Measurements from ENCODE around the gene EIF4B. TPM values are rescaled to one million over a fixed set of nuclear protein-coding genes. Genes with fewer than 3 reads are reported as not detected.

The EIF4B gene
- total and polyA plus RNA-seq, 2 of the 13 experiments (the other 11 are each of a cell fraction or from before 2014, with no cell fraction given) = 416 to 548 TPM

DNA sequence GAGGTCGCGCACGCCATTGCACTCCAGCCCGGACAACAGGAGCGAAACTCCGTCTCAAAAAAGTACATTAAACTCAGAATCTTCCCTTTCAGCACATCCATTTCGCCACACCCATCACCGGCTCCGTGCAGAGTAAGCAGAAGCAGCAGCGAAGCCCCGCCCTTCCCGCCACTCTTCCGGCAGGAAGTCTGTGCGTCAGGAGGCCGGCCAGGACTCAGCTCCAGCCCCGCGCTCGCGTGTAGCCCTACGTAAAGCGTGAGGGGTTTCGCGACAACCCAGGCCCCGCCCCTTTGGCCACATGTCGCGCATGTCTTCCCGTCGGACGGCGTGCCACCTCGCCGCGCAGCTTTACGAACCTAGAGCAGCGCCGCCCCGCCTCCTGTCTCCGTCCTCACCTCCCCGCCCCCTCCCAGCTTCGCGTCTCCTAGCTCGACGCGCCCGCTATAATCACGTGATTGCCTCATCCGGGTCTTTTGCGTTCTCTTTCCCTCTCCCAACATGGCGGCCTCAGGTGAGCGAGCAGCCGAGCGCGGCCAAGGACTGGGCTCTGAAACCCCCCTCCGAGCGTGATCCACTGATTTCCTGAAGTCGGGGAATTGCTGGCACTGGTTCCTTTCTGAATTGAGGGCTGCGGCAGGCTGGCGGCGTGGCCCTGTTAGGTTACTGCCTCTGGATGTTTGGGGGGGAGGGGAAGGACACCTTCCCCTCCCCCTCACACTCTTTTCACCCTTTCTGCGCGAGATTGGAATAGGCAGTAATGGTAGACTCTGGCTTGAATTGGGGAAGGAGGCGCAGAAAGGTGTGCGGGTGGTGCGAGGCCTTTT, at the start of gene EIF4B (continued):
- TF ChIP-seq, protein P1, sequence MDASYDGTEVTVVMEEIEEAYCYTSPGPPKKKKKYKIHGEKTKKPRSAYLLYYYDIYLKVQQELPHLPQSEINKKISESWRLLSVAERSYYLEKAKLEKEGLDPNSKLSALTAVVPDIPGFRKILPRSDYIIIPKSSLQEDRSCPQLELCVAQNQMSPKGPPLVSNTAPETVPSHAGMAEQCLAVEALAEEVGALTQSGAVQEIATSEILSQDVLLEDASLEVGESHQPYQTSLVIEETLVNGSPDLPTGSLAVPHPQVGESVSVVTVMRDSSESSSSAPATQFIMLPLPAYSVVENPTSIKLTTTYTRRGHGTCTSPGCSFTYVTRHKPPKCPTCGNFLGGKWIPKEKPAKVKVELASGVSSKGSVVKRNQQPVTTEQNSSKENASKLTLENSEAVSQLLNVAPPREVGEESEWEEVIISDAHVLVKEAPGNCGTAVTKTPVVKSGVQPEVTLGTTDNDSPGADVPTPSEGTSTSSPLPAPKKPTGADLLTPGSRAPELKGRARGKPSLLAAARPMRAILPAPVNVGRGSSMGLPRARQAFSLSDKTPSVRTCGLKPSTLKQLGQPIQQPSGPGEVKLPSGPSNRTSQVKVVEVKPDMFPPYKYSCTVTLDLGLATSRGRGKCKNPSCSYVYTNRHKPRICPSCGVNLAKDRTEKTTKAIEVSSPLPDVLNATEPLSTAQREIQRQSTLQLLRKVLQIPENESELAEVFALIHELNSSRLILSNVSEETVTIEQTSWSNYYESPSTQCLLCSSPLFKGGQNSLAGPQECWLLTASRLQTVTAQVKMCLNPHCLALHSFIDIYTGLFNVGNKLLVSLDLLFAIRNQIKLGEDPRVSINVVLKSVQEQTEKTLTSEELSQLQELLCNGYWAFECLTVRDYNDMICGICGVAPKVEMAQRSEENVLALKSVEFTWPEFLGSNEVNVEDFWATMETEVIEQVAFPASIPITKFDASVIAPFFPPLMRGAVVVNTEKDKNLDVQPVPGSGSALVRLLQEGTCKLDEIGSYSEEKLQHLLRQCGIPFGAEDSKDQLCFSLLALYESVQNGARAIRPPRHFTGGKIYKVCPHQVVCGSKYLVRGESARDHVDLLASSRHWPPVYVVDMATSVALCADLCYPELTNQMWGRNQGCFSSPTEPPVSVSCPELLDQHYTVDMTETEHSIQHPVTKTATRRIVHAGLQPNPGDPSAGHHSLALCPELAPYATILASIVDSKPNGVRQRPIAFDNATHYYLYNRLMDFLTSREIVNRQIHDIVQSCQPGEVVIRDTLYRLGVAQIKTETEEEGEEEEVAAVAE (CRISPR knock-in tag; IDR thresholded peaks at IDR 0.05; ENCODE audit: borderline replicate concordance) = no peak; the same call in 1 of the 2 replicates
- no peak for TF ChIP-seq XBP1 (CRISPR knock-in tag; IDR thresholded peaks at IDR 0.05)
- no peak for TF ChIP-seq ZBTB46 (CRISPR knock-in tag; IDR thresholded peaks at IDR 0.05; ENCODE audit: borderline replicate concordance)
- peak; percentile 42; the same call in 1 of the 2 replicates for TF ChIP-seq JUND (CRISPR knock-in tag; IDR thresholded peaks at IDR 0.05)
- no peak; the same call in none of the 2 replicates for TF ChIP-seq RXRA (CRISPR knock-in tag; IDR thresholded peaks at IDR 0.05)
- TF ChIP-seq ZNF7 (CRISPR knock-in tag; IDR thresholded peaks at IDR 0.05) = no peak
- 0 out of 2 replicates have a peak, but pooled peaks have one; percentile 51 for TF ChIP-seq POLR2AphosphoS2 (IDR thresholded peaks at IDR 0.05; ENCODE audit: low read depth, low read length)
- no peak for TF ChIP-seq SETDB1 (CRISPR knock-in tag; IDR thresholded peaks at IDR 0.05; ENCODE audit: borderline replicate concordance)
- TF ChIP-seq ZNF572 (CRISPR knock-in tag; IDR thresholded peaks at IDR 0.05) = no peak
- TF ChIP-seq, protein P2, sequence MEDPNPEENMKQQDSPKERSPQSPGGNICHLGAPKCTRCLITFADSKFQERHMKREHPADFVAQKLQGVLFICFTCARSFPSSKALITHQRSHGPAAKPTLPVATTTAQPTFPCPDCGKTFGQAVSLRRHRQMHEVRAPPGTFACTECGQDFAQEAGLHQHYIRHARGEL (CRISPR knock-in tag; IDR thresholded peaks at IDR 0.05) = no peak
- no peak for TF ChIP-seq KAT2B (IDR thresholded peaks at IDR 0.05; ENCODE audit: borderline replicate concordance, low read depth, low read length)
- no peak for TF ChIP-seq ZNF775 (CRISPR knock-in tag; IDR thresholded peaks at IDR 0.05; ENCODE audit: borderline replicate concordance)
- TF ChIP-seq ZNF747 (CRISPR knock-in tag; IDR thresholded peaks at IDR 0.05; ENCODE audit: borderline replicate concordance) = peak; percentile 75; the same call in 1 of the 2 replicates
- no peak for TF ChIP-seq SIX4 (CRISPR knock-in tag; IDR thresholded peaks at IDR 0.05)
- TF ChIP-seq, protein P3, sequence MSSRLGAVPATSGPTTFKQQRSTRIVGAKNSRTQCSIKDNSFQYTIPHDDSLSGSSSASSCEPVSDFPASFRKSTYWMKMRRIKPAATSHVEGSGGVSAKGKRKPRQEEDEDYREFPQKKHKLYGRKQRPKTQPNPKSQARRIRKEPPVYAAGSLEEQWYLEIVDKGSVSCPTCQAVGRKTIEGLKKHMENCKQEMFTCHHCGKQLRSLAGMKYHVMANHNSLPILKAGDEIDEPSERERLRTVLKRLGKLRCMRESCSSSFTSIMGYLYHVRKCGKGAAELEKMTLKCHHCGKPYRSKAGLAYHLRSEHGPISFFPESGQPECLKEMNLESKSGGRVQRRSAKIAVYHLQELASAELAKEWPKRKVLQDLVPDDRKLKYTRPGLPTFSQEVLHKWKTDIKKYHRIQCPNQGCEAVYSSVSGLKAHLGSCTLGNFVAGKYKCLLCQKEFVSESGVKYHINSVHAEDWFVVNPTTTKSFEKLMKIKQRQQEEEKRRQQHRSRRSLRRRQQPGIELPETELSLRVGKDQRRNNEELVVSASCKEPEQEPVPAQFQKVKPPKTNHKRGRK (CRISPR knock-in tag; IDR thresholded peaks at IDR 0.05) = no peak
- TF ChIP-seq ZNF788 (CRISPR knock-in tag; IDR thresholded peaks at IDR 0.05; ENCODE audit: borderline replicate concordance) = no peak; the same call in none of the 2 replicates
- TF ChIP-seq ZFP41 (CRISPR knock-in tag; IDR thresholded peaks at IDR 0.05; ENCODE audit: borderline replicate concordance) = no peak; the same call in 1 of the 2 replicates
- TF ChIP-seq MAFK (conservative IDR thresholded peaks at IDR 0.05 in 1 of 2, IDR thresholded peaks at IDR 0.05 in 1 of 2; ENCODE audit: low read length in 2 of 2) = peak; percentile 48 to 57
- TF ChIP-seq NBN (conservative IDR thresholded peaks at IDR 0.05) = no peak
- peak; percentile 14; the same call in 1 of the 2 replicates for TF ChIP-seq HMG20A (CRISPR knock-in tag; IDR thresholded peaks at IDR 0.05; ENCODE audit: borderline replicate concordance)
- TF ChIP-seq ASH2L (IDR thresholded peaks at IDR 0.05; ENCODE audit: insufficient read length, low read depth, low read length) = peak; percentile 91
- TF ChIP-seq TAF1 (CRISPR knock-in tag; IDR thresholded peaks at IDR 0.05) = peak; percentile 77
